Activated T-cell treated with anti-CD3 and anti-CD28 coated beads for 48 hours (primary cell): ENCODE measurements around the gene NYAP1.
A peak's percentile ranks its signal among the peaks of the same experiment; 100 is the strongest.
"Not testable (repeated sequence)": the region's sequence is repeated elsewhere in the genome, so short reads cannot be mapped to it uniquely, and the experiment has no call there.

ENCODE experiments used
- DNase-seq: peaks from one replicate; pipeline ENCODE4 v3.0.0-alpha.2; 2020; ENCODE audit warnings: low read depth

The NYAP1 gene

DNA sequence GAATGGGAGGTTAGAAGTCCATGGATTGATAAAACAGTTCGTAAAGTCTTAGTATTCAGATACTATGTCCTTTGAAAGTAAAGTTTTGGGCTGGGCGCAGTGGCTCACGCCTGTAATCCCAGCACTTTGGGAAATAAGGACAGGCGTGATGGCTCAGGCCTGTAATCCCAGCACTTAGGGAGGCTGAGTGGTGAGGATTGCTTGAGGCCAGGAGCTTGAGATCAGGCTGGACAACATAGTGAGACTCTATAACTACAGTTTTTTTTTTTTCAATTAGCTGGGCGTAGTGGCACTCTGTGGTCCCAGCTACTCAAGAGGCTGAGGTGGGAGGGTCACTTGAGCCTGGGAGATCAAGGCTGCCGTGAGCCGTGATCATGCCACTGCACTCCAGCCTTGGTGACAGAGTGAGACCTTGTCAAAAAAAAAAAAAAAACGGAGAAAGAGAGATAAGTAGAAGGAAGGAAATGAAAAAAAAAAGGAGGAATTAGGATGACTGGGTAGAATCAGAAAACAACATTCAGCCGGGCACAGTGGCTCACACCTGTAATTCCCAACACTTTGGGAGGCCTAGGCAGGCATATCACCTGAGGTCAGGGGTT is 29.6 kb downstream of the NYAP1 start:
- no peak for DNase-seq

DNA sequence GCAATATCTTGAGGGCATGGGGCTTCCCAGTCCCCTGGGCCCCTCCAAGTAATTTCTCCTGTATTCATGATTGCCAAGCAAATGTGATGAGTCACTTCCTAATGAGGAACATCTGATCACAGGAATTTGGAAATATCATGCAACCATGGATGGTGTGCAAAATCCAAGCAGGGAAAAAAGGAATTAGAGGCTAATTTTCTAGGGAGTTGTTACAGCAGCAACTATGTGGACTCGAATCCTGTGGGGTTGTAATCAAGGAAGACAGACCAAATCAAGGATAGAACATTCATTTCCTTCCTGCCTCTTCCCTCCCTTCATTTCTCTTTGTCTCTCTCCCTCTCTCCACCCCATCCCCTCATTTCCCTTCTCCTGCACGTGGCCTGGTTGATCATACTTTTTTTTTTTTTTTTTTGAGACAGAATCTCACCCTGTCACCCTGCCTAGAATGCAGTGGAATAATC is 31.4 kb downstream of the NYAP1 start:
- DNase-seq, result no peak

DNA sequence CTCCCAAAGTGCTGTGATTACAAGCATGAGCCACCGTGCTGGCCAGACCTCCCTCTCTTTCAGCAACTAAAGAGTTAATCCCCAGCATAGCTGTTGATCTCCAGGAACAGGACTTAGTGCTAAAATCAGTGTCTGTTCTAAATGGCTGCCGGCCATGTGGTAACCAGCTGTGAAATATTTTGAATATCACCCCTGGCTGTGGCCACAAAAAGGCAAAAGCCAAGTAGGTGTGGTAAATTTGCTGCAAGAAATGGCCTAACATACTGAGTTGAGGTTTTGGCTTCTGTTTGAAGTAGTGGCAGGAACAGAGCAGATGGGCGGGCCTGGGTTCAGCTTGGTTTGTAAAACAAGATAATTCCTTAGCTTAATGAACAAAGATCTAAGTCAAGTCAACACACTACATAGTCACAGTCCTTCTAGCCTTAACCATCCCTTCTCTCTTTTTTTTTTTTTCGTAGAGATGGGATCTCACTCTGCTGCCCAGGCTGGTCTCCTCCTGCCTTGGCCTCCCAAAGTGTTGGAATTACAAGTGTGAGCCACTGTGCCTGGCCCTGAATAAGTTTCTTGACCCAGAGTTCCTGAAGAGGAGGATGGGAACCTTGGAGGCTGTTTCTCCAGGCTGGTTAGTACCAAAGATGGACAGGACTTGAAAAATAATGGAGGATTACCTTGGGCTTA is 32.5 kb downstream of the NYAP1 start:
- DNase-seq, result no peak

DNA sequence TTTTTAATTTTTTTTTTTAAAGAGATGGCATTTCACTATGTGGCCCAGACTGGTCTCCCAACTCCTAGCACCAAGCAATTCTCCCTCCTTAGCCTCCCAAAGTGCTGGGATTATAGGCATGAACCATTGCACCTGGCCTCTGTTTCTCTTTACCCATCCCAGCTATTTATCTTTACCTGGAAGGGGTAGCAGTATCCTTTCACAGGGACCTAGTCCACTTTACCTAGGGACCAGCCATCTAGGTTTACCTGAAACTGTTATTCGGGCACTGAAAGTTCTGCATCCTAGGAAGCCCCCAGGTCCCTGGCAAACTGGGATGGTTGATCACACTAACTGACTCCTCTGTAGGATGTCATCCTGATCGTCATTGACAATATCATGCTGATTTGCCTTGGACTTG is 33.6 kb downstream of the NYAP1 start:
- DNase-seq, result no peak

DNA sequence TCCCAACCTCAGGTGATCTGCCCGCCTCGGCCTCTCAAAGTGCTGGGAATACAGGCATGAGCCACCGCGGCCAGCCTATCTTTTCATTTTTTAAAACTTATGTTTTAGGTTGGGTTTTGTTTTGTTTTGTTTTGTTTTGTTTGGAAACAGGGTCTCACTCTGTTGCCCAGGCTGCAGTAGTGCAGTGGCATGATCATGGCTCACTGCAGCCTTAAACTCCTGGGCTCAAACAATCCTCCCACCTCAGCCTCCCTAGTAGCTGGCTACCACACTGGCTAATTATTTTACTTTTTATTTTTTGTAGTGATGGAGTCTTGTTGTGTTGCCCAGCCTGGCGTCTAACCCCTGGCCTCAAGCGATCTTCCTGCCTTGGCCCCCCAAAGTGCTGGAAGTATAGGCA is 35.9 kb downstream of the NYAP1 start:
- no peak for DNase-seq

DNA sequence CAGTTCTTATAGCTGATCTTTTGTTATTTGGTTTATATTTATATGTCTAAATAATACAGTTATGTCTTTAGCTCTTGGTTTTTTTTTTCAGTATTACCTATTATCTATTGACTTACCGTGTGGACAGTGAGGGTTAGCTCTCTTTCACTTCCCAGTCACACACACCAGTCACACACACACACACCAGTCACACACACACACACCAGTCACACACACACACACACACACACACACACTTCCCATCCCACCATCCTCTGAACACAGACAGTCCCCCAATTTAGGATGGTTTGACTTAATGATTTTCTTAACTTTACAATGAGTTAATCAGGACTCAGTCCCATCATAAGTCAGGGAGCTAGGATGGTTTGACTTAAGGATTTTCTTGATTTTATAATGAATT is 36.4 kb downstream of the NYAP1 start:
- no peak for DNase-seq

DNA sequence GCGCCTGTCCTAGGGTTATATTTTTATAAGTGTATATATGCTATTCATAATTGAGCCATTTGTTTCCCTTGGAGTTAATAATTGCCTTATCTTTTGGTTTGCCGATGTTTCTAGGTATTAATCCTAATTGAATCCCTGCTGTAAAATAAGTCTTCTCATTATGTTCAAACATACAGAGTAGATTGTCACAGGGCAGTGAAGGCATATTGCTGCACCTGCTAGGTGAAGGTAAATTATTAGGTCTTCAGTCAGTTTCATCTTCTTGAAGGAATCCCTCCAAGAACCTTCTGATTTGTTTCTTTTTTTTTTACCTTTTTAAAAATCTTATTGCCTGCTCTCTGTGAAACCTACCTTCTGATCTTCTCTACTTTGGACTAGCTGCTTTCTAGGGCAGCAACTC is 37.3 kb downstream of the NYAP1 start:
- no peak for DNase-seq

DNA sequence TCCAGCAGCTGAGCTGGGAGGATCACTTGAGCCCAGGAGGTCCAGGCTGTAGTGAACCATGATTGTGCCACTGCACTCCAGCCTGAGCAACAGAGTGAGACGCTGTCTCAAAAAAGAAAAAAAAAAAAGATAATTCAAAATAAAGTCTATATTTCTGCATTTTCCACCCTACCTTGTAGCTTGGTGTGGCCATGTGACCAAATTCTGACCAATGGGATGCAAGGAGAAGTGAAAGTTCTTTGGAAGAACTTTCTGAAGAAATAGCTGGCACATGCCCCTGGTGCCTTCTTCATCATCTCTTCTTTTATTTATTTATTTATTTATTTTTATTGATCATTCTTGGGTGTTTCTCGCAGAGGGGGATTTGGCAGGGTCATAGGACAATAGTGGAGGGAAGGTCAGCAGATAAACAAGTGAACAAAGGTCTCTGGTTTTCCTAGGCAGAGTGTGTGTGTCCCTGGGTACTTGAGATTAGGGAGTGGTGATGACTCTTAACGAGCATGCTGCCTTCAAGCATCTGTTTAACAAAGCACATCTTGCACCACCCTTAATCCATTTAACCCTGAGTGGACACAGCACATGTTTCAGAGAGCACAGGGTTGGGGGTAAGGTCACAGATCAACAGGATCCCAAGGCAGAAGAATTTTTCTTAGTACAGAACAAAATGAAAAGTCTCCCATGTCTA is 38.3 kb downstream of the NYAP1 start:
- not testable (repeated sequence) for DNase-seq

DNA sequence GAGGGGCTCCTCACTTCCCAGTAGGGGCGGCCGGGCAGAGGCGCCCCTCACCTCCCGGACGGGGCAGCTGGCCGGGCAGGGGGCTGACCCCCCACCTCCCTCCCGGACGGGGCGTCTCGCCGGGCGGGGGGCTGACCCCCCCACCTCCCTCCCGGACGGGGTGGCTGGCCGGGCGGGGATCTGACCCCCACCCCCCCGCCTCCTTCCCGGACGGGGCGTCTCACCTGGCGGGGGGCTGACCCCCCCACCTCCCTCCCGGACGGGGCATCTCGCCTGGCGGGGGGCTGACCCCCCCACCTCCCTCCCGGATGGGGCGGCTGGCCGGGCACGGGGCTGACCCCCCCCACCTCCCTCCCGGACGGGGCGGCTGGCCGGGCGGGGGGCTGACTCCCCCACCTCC is 39.5 kb downstream of the NYAP1 start:
- DNase-seq, result not testable (repeated sequence)

DNA sequence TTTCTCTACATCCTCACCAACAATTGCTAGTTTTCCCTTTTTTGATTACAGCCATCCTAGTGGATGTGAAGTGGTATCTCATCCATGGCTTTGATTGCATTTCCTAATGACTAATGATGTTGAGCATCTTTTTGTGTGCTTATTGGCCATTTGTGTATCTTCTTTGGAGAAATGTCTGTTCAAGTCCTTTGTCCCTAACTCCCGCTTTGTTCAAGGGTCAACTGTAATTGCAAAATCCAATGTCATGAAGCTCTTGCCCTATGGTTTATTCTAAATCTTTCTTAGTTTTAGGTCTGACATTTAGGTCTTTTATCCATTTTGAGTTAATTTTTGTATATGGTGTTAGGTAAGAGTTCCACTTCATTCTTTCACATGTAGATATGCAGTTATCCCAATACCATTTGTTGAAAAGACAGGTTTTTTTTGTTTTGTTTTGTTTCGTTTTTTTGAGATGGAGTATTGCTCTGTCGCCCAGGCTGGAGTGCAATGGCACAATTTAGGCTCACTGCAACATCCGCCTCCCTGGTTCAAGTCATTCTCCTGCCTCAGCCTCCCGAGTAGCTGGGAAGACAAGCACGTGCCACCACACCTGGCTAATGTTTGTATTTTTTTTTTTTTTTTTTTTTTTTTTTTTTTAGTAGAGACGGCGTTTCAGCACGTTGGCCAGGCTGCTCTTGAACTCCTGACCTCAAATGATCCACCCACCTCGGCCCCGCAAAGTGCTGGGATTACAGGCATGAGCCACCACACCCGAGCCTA is 44.6 kb downstream of the NYAP1 start:
- not testable (repeated sequence) for DNase-seq

DNA sequence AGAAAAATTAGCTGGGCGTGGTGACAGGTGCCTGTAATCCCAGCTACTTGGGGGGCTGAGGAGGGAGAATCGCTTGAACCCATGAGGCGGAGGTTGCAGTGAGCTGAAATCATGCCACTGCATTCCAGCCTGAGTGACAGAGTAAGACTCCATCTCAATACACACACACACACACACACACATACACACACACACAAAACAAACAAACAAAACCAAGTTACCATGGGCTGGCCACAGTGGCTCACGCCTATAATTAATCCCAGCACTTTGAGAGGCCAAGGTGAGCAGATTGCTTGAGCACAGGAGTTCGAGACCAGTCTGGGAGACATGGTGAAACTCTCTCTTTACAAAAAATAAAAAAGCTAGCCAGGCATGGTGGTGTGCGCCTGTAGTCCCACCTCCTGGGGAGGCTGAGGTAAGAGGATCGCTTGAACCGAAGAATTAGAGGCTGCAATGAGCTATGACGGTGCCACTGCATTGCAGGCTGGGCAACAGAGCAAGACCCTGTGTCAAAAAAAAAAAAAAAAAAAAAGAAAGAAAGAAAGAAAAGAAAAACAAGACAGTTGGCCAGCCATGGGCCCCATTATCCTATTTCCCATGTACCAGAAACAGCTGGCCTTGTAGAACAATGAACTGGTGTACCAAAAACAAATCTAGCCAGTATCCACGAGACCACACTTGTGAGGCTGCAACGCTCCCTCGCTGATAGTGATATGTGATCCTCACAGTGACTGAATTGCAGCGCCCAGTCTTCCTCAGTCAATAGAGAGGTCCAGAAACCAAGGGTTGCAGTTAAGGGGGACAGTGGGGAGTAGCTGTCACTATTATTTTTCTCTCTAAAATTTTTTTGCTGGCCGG is 48.7 kb downstream of the NYAP1 start:
- DNase-seq, result no peak

DNA sequence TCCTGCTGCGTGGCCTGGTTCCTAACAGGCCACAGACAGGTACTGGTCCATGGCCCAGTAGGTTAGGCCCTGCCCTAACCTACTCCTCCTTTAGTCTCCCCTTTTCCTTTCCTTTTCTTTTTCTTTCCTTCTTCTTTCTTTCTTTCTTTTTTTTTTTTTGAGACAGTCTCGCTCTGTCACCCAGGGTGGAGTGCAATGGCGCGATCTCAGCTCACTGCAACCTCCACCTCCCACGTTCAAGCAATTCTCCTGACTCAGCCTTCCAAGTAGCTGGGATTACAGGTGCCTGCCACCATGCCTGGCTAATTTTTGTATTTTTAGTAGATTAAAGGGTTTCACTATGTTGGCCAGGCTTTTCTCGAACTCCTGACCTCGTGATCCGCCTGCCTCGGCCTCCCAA is 52.3 kb downstream of the NYAP1 start:
- DNase-seq, result not testable (repeated sequence)

DNA sequence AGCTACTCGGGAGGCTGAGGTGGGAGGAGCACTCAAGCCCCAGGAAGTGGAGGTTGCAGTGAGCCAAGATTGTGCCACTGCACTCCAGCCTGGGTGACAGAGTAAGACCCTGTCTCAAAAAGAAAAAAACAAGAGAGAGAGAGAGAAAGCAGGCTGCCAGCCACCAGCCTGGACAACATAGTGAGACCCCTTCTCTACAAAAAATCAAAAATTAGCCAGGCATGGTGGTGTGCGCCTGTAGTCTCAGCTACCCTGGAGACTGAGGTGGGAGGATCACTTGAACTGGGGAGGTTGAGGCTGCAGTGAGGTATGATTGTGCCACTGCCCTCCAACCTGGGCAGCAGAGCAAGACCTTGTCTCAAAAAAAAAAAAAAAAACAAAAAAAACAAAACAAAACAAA is 53.0 kb downstream of the NYAP1 start:
- not testable (repeated sequence) for DNase-seq

DNA sequence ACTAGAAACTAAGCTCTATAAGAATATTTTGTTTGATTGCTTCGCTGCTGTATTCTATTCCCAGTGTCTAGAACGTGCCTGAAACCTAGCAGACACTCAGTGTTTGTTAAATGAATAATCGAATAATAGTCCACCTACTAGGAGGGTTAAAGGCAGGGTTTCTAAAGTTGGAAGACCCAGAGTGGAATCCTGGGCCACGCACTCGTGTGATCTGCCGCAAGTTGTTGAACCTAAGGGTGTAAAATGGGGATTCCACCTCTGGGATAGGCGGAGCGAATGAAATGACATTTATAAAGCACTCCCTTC is 54.6 kb downstream of the NYAP1 start:
- DNase-seq, result no peak

DNA sequence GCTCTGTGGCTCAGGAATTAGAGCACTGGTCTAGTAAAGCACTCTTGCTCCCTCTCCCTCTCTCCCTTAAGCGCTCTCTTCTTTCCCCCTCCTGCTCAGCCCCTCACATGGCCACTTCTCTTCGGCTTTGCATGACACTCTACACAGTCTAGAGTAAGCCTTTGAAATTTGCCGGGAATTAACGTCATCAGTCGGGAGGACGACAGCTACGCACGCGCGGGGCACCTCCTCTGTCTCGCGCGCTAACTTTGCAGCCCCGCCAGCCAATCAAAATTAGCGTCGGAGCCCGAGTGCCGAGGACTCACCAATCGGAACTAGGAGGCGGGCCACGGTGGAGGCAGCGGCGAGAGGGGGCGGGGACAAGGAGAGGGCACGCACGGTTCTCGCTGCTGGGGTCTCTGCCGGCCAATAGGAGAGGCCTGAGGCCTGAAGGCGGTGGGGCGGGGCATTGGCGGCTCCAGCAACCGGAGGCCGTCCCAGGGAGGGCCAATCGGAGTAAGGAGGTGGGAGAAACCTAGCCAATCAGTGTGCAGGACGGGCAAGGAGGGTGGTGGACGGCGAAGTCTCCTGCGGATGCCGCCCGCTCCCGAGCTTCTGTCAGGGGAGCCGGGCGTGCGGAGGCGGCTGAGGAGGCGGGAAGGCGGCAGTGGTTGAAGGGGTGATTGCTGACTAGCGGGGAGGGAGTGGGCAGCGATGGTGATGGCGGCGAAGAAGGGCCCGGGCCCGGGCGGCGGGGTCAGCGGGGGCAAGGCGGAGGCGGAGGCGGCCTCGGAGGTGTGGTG is 55.1 kb downstream of the NYAP1 start, which contains the start of gene AGFG2:
Gene AGFG2 (plus strand): TSS at position 550 of the 782 bp plus-strand sequence. CDS start 144 bp downstream, at position 694.
- peak; percentile 100 for DNase-seq

DNA sequence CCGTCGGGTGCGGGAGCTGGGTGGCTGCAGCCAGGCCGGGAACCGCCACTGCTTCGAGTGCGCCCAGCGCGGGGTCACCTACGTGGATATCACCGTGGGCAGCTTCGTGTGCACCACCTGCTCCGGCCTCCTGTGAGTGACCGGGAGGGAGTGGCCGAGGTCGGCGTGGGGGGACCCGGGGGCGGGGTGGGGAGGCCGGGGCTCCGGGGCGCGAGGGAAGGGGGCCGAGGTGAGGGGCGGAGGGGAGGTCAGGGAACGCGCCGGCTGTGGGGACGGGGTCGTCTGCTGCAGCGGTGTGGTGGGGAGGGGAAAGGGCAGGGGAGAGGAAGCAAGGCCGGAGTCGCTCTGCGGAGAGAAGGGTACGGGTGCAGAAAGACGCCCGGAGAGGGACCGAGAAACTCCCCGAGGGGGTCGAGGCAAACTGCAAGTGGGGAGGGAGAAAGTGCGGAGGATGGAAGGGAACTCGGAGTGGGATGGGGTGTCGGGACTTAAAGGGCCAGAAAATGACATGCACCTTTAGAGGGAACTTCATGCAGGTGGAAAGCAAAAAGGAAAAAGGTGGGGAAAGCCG is 55.8 kb downstream of the NYAP1 start:
- DNase-seq, result no peak

DNA sequence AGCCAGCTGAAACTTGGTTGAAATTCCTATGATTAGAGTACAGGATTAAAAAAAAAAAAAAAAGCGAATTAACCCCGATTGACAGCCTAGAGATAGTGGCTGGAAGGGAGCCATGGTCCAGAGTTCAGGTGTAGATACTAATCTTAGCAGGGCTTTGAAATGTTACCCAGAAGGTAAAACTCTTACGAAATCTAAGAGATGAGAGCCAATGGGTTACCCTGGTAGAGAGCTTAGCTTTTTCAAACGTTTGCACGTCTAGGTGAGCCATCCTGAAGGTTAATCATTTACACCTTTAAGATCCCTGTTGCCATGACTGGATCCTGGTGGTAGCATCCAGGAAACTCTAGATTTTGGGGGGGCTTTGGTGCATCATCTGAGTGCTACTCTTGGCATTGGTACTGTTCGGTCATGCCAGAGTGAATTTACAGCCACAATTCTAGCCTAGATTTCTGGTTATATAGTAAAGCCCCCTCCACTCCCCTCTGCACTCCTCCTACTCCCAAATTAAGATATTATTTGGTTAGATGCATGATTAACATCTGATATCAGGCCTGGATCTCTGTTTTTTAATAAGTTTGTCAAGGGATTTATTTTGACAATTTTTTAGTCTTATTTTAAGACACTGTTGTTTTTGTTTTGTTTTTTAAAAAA is 56.5 kb downstream of the NYAP1 start:
- no peak for DNase-seq

DNA sequence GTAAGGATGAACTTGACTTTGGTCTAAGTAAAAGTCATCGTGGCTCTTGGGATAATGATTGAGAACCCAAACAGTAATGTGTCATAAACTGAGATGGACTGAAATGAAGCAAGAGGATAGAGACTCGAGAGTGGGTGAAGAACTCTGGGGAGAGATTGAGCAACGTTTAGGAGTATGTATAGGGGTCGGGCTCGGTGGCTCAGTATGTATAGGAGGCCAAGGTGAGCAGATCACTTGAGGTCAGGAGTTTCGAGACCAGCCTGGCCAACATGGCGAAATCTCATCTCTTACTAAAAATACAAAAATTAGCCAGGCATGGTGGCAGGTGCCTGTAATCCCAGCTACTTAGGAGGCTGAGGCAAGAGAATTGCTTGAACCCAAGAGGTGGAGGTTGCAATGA is 57.6 kb downstream of the NYAP1 start:
- DNase-seq, result not testable (repeated sequence)

DNA sequence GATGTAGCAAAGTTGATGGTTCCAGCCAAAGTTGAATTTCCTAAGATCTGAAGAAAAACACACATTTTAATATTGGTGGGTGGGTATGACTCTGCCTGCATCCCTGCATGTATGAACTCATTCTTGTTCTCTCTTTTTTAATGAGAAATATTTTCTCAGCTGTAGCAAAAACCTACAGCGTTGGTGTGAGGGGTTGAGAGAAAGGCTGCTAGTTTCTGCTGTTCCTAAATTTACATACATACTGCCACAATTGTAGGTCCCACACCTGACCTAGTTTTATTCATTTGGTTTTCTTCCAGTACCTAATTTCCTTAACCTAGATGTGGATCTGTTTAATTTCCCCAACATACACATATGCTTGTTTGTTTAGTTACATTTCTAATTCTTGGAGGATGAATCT is 59.9 kb downstream of the NYAP1 start:
- DNase-seq, result no peak

DNA sequence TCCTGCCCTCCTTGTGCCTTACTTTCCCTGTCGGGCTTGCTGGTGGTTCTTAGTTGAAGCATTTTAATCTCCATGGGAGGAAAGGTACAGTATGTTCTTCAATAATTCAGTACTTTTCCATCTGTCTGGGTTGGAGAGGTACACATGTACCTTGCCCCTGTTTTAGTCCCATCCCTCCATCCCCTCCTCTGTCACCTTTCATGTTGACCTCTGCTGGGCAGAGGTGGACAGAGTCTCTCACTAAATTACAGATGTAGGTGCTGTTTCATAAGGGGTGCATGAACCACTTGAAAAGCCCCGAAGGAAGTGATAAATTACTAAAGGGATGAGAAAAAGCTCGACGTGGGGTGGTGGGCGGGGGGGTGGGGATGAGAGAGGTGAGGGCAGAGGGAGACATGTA is 60.7 kb downstream of the NYAP1 start:
- DNase-seq, result no peak
